ENCODE measurements around the gene NSD1. TPM values are rescaled to one million over a fixed set of nuclear protein-coding genes. Genes with fewer than 3 reads are reported as not detected.

Gene NSD1
- polyA plus RNA-seq, 1 donor (not counting 4 experiments of a cell fraction or from before 2014, with no cell fraction given), result 13.6 TPM

- TF ChIP-seq CTCF (optimal IDR thresholded peaks at IDR 0.05 in 1 of 3, IDR thresholded peaks at IDR 0.05 in 1 of 3, conservative IDR thresholded peaks at IDR 0.05 in 1 of 3; ENCODE audit: extremely low read depth in 1 of 3, insufficient read depth in 2 of 3, low read length in 3 of 3), result no peak
- TF ChIP-seq EZH2 (IDR thresholded peaks at IDR 0.05; ENCODE audit: low read length), result no peak
- Histone ChIP-seq H3K79me2 (ENCODE audit: control insufficient read depth, insufficient read depth, low read length) (peaks cover 15% of the 10 kb centered on the region), H3K36me3 (ENCODE audit: control insufficient read depth in 2 of 2, extremely low read depth in 1 of 2, insufficient read depth in 2 of 2, low read length in 2 of 2) (peaks cover 5 to 8% of the 10 kb centered on the region in 2 experiments), H4K20me1 (ENCODE audit: control insufficient read depth, extremely low read depth, insufficient read depth, low read length) (no peaks in the 10 kb centered on the region), H3K4me2 (ENCODE audit: control insufficient read depth, extremely low read depth, insufficient read depth, low read depth, low read length) (peak overlapping the region; percentile 62), H3K9ac (ENCODE audit: control insufficient read depth, extremely low read depth, insufficient read depth, low read length) (peak overlapping the region; percentile 51), H3K9me3 (ENCODE audit: control insufficient read depth, low read depth, low read length) (no peaks in the 10 kb centered on the region), H3K4me1 (ENCODE audit: control insufficient read depth, extremely low read depth, insufficient read depth, low read length) (peaks cover 21% of the 10 kb centered on the region), H3K9me1 (ENCODE audit: control insufficient read depth, extremely low read depth, insufficient read depth, low read length) (peaks cover 2% of the 10 kb centered on the region), H3K4me3 (ENCODE audit: control insufficient read depth in 2 of 3, extremely low read depth in 1 of 3, insufficient read depth in 2 of 3, low read depth in 1 of 3, low read length in 3 of 3) (peak overlapping the region in 2 of 3 experiments; percentile 24 to 36), H2AFZ (ENCODE audit: control insufficient read depth, low read length) (no peak overlapping the region), H3K27ac (ENCODE audit: control insufficient read depth, insufficient read depth, low read length) (peak overlapping the region; percentile 64), H3K27me3 (ENCODE audit: control insufficient read depth, extremely low read depth, insufficient read depth, low read length) (no peaks in the 10 kb centered on the region)
- dilution Hi-C loops (cut with MboI; ENCODE audit: extremely low pct_ligation_motif_present, low sequenced_read_pairs), result no loop called here
- no peak for FAIRE-seq
- DNase-seq (ENCODE audit: low read depth, low spot score), result no peak
These were observed 99.6 kb downstream of the NSD1 start for GRCh38 chr5:177233206-177233605.

GRCh38 chr5:177233802-177234201 lies 100.2 kb downstream of the NSD1 start:
- Histone ChIP-seq H3K79me2 (ENCODE audit: control insufficient read depth, insufficient read depth, low read length) (peaks cover 12% of the 10 kb centered on the region), H4K20me1 (ENCODE audit: control insufficient read depth, extremely low read depth, insufficient read depth, low read length) (no peaks in the 10 kb centered on the region), H3K36me3 (ENCODE audit: control insufficient read depth in 2 of 2, extremely low read depth in 1 of 2, insufficient read depth in 2 of 2, low read length in 2 of 2) (peaks cover 5 to 10% of the 10 kb centered on the region in 2 experiments), H3K27me3 (ENCODE audit: control insufficient read depth, extremely low read depth, insufficient read depth, low read length) (no peaks in the 10 kb centered on the region), H3K27ac (ENCODE audit: control insufficient read depth, insufficient read depth, low read length) (no peak overlapping the region), H3K4me2 (ENCODE audit: control insufficient read depth, extremely low read depth, insufficient read depth, low read depth, low read length) (no peak overlapping the region), H3K4me3 (ENCODE audit: control insufficient read depth in 2 of 3, extremely low read depth in 1 of 3, insufficient read depth in 2 of 3, low read depth in 1 of 3, low read length in 3 of 3) (no peak overlapping the region), H3K4me1 (ENCODE audit: control insufficient read depth, extremely low read depth, insufficient read depth, low read length) (peaks cover 21% of the 10 kb centered on the region), H3K9me3 (ENCODE audit: control insufficient read depth, low read depth, low read length) (no peaks in the 10 kb centered on the region), H3K9me1 (ENCODE audit: control insufficient read depth, extremely low read depth, insufficient read depth, low read length) (peaks cover 2% of the 10 kb centered on the region), H2AFZ (ENCODE audit: control insufficient read depth, low read length) (no peak overlapping the region), H3K9ac (ENCODE audit: control insufficient read depth, extremely low read depth, insufficient read depth, low read length) (no peak overlapping the region)
- no peak for FAIRE-seq
- dilution Hi-C loops (cut with MboI; ENCODE audit: extremely low pct_ligation_motif_present, low sequenced_read_pairs), result no loop called here
- DNase-seq (ENCODE audit: low read depth, low spot score), result no peak
- no peak for TF ChIP-seq EZH2 (IDR thresholded peaks at IDR 0.05; ENCODE audit: low read length)

- Histone ChIP-seq H3K27me3 (ENCODE audit: control insufficient read depth, extremely low read depth, insufficient read depth, low read length) (no peaks in the 10 kb centered on the region), H4K20me1 (ENCODE audit: control insufficient read depth, extremely low read depth, insufficient read depth, low read length) (no peaks in the 10 kb centered on the region), H3K4me3 (ENCODE audit: control insufficient read depth in 2 of 3, extremely low read depth in 1 of 3, insufficient read depth in 2 of 3, low read depth in 1 of 3, low read length in 3 of 3) (no peak overlapping the region), H3K79me2 (ENCODE audit: control insufficient read depth, insufficient read depth, low read length) (peaks cover 8% of the 10 kb centered on the region), H3K4me1 (ENCODE audit: control insufficient read depth, extremely low read depth, insufficient read depth, low read length) (peaks cover 21% of the 10 kb centered on the region), H3K9ac (ENCODE audit: control insufficient read depth, extremely low read depth, insufficient read depth, low read length) (no peak overlapping the region), H3K9me1 (ENCODE audit: control insufficient read depth, extremely low read depth, insufficient read depth, low read length) (peaks cover 2% of the 10 kb centered on the region), H3K9me3 (ENCODE audit: control insufficient read depth, low read depth, low read length) (no peaks in the 10 kb centered on the region), H2AFZ (ENCODE audit: control insufficient read depth, low read length) (no peak overlapping the region), H3K4me2 (ENCODE audit: control insufficient read depth, extremely low read depth, insufficient read depth, low read depth, low read length) (no peak overlapping the region), H3K27ac (ENCODE audit: control insufficient read depth, insufficient read depth, low read length) (no peak overlapping the region), H3K36me3 (ENCODE audit: control insufficient read depth in 2 of 2, extremely low read depth in 1 of 2, insufficient read depth in 2 of 2, low read length in 2 of 2) (peaks cover 5 to 10% of the 10 kb centered on the region in 2 experiments)
- dilution Hi-C loops (cut with MboI; ENCODE audit: extremely low pct_ligation_motif_present, low sequenced_read_pairs), result no loop called here
- DNase-seq (ENCODE audit: low read depth, low spot score) (no peak), FAIRE-seq (no peak)
- TF ChIP-seq CTCF (optimal IDR thresholded peaks at IDR 0.05 in 1 of 3, IDR thresholded peaks at IDR 0.05 in 1 of 3, conservative IDR thresholded peaks at IDR 0.05 in 1 of 3; ENCODE audit: extremely low read depth in 1 of 3, insufficient read depth in 2 of 3, low read length in 3 of 3), result no peak
- no peak for TF ChIP-seq EZH2 (IDR thresholded peaks at IDR 0.05; ENCODE audit: low read length)
These were observed 101.3 kb downstream of the NSD1 start for GRCh38 chr5:177234841-177235240.

All from keratinocyte (primary cell).